DOHH2 (cell line): ENCODE data around the gene SLC17A9.
"Not testable (repeated sequence)": the region's sequence is repeated elsewhere in the genome, so short reads cannot be mapped to it uniquely, and the experiment has no call there.

ENCODE experiments used
- H3F3A ChIP-seq: fragments of 200-600 bp; sonication (generic), shearing (Covaris generic); 2 replicates; pipeline ENCODE4 v1.6.0; 2016; ENCODE audit warnings: antibody characterized with exemption, mild to moderate bottlenecking; ENCODE audit not compliant: control insufficient read depth, insufficient read depth
- H3K27ac ChIP-seq: fragments of 200-600 bp; sonication (generic); 2 replicates; pipeline ENCODE4 v1.5.1; 2014; ENCODE audit warnings: low read depth, mild to moderate bottlenecking, low read length, moderate library complexity
- H3K27me3 ChIP-seq: fragments of 200-600 bp; sonication (generic); 2 replicates; pipeline ENCODE4 v1.6.1; 2014; ENCODE audit warnings: mild to moderate bottlenecking, low read length, mixed read lengths; ENCODE audit not compliant: control insufficient read depth
- H3K36me3 ChIP-seq: fragments of 200-600 bp; sonication (generic); 2 replicates; pipeline ENCODE4 v1.6.1; 2014; ENCODE audit warnings: mild to moderate bottlenecking, low read length, moderate library complexity, mixed read lengths; ENCODE audit not compliant: control insufficient read depth
- H3K4me1 ChIP-seq: fragments of 200-600 bp; sonication (generic); 2 replicates; pipeline ENCODE4 v1.6.1; 2014; ENCODE audit warnings: mild to moderate bottlenecking, low read length, mixed read lengths; ENCODE audit not compliant: control insufficient read depth
- H3K4me2 ChIP-seq: fragments of 200-600 bp; sonication (generic); 2 replicates; pipeline ENCODE4 v1.6.0; 2014; ENCODE audit warnings: mild to moderate bottlenecking, low read length, moderate library complexity
- H3K4me3 ChIP-seq: fragments of 200-600 bp; sonication (generic); 2 replicates; pipeline ENCODE4 v1.5.1; 2014; ENCODE audit warnings: mild to moderate bottlenecking, low read length, mixed read lengths
- H3K79me2 ChIP-seq: fragments of 200-600 bp; sonication (generic); 2 replicates; pipeline ENCODE4 v1.6.1; 2014; ENCODE audit warnings: mild to moderate bottlenecking, low read length, mixed read lengths; ENCODE audit not compliant: control insufficient read depth
- H3K9me2 ChIP-seq: fragments of 200-600 bp; sonication (generic); replicated peaks from 2 replicates; pipeline ENCODE4 v1.6.1; 2014; ENCODE audit warnings: mild to moderate bottlenecking, low read length, mixed read lengths; ENCODE audit not compliant: control insufficient read depth
- H3K9me3 ChIP-seq: fragments of 200-600 bp; sonication (generic); 2 replicates; pipeline ENCODE4 v1.6.1; 2014; ENCODE audit warnings: antibody characterized with exemption, low read length, mixed read lengths; ENCODE audit not compliant: control insufficient read depth, insufficient read depth
- H4K20me1 ChIP-seq: fragments of 200-600 bp; sonication (generic); 2 replicates; pipeline ENCODE4 v1.6.0; 2014; ENCODE audit warnings: low read depth, mild to moderate bottlenecking, antibody characterized with exemption, low read length, moderate library complexity; ENCODE audit not compliant: control insufficient read depth, insufficient read depth
- CTCF ChIP-seq: fragments of 200-600 bp; sonication (generic); IDR thresholded peaks from one replicate; pipeline ENCODE4 v1.5.1; 2014; ENCODE audit warnings: antibody characterized with exemption, mild to moderate bottlenecking, low read depth, low read length; ENCODE audit not compliant: poor library complexity, severe bottlenecking
- EZH2phosphoT487 ChIP-seq: fragments of 200-600 bp; sonication (generic); IDR thresholded peaks from 2 replicates; pipeline ENCODE4 v1.6.1; 2017; ENCODE audit warnings: borderline replicate concordance, mild to moderate bottlenecking, antibody characterized with exemption, low read length, moderate library complexity, mixed read lengths

The SLC17A9 gene

GRCh38 chr20:62921119-62921687 is 31.3 kb upstream of the SLC17A9 start:
- H3K27ac ChIP-seq, result no peak overlapping the region
- H3K27me3 ChIP-seq, result no peaks in the 10 kb centered on the region
- H3K79me2 ChIP-seq, result peaks cover 99% of the 10 kb centered on the region
- peaks cover 46% of the 10 kb centered on the region for H3K36me3 ChIP-seq
- peaks cover 85% of the 10 kb centered on the region for H3K4me1 ChIP-seq
- H3F3A ChIP-seq, result peaks cover 16% of the 10 kb centered on the region
- peaks cover 67% of the 10 kb centered on the region for H4K20me1 ChIP-seq
- TF ChIP-seq EZH2phosphoT487 (no peak), CTCF (peak; percentile 47)
- H3K9me2 ChIP-seq, result no peaks in the 10 kb centered on the region
- H3K4me2 ChIP-seq, result peak overlapping the region; percentile 22
- no peaks in the 10 kb centered on the region for H3K9me3 ChIP-seq
- no peak overlapping the region for H3K4me3 ChIP-seq

- H3K4me2 ChIP-seq, result peak overlapping the region; percentile 78
- peaks cover 19% of the 10 kb centered on the region for H3F3A ChIP-seq
- peak overlapping the region; percentile 29 for H3K4me3 ChIP-seq
- no peaks in the 10 kb centered on the region for H3K27me3 ChIP-seq
- H3K4me1 ChIP-seq, result peaks cover 85% of the 10 kb centered on the region
- no peak overlapping the region for H3K27ac ChIP-seq
- no peaks in the 10 kb centered on the region for H3K9me3 ChIP-seq
- peaks cover 36% of the 10 kb centered on the region for H3K36me3 ChIP-seq
- TF ChIP-seq EZH2phosphoT487 (no peak), CTCF (no peak)
- H4K20me1 ChIP-seq, result peaks cover 59% of the 10 kb centered on the region
- peaks cover 99% of the 10 kb centered on the region for H3K79me2 ChIP-seq
- H3K9me2 ChIP-seq, result no peaks in the 10 kb centered on the region
Measured at GRCh38 chr20:62922451-62922921, 30.0 kb upstream of the SLC17A9 start.

GRCh38 chr20:62923059-62923668 is 29.3 kb upstream of the SLC17A9 start:
- H3K9me3 ChIP-seq, H3K4me3 ChIP-seq, H3K9me2 ChIP-seq, H3K27ac ChIP-seq, H3K27me3 ChIP-seq: not testable (repeated sequence)
- Histone ChIP-seq H3K79me2 (peaks cover 99% of the 10 kb centered on the region), H3K36me3 (peaks cover 37% of the 10 kb centered on the region), H3K4me2 (peak overlapping the region; percentile 78), H3F3A (peaks cover 24% of the 10 kb centered on the region), H3K4me1 (peaks cover 85% of the 10 kb centered on the region), H4K20me1 (peaks cover 55% of the 10 kb centered on the region)
